8988T (cell line): Measurements from ENCODE around the gene MAP2K4.

ENCODE experiments used
- DNase-seq: peaks from one replicate; pipeline ENCODE4 v3.0.0; 2011

Gene MAP2K4

GRCh38 chr17:12041312-12041711 lies 20.6 kb downstream of the MAP2K4 start:
- DNase-seq = no peak

- DNase-seq = no peak
These were observed 23.0 kb downstream of the MAP2K4 start for GRCh38 chr17:12043702-12044101.

- DNase-seq = no peak
These were observed 26.1 kb downstream of the MAP2K4 start for GRCh38 chr17:12046786-12047185.

GRCh38 chr17:12047681-12048376 lies 27.2 kb downstream of the MAP2K4 start:
- DNase-seq = no peak

GRCh38 chr17:12048843-12049473 lies 28.3 kb downstream of the MAP2K4 start:
- no peak for DNase-seq

- DNase-seq = no peak
These were observed 30.1 kb downstream of the MAP2K4 start for GRCh38 chr17:12050646-12051225.

- no peak for DNase-seq
These were observed 32.9 kb downstream of the MAP2K4 start for GRCh38 chr17:12053552-12053951.

GRCh38 chr17:12055889-12056288 lies 35.2 kb downstream of the MAP2K4 start:
- no peak for DNase-seq

- DNase-seq = no peak
These were observed 36.8 kb downstream of the MAP2K4 start for GRCh38 chr17:12057520-12057919.

GRCh38 chr17:12058535-12058934 lies 37.9 kb downstream of the MAP2K4 start:
- no peak for DNase-seq

- no peak for DNase-seq
These were observed 41.6 kb downstream of the MAP2K4 start for GRCh38 chr17:12062249-12062648.

- no peak for DNase-seq
These were observed 43.7 kb downstream of the MAP2K4 start for GRCh38 chr17:12064395-12064794.

- no peak for DNase-seq
These were observed 46.8 kb downstream of the MAP2K4 start for GRCh38 chr17:12067485-12067884.

GRCh38 chr17:12068946-12069345 lies 48.3 kb downstream of the MAP2K4 start:
- no peak for DNase-seq

GRCh38 chr17:12070561-12070960 lies 49.9 kb downstream of the MAP2K4 start:
- DNase-seq = no peak

- DNase-seq = no peak
These were observed 53.7 kb downstream of the MAP2K4 start for GRCh38 chr17:12074346-12074745.

GRCh38 chr17:12077773-12078172 lies 57.1 kb downstream of the MAP2K4 start:
- DNase-seq = no peak

GRCh38 chr17:12078791-12079190 lies 58.1 kb downstream of the MAP2K4 start:
- no peak for DNase-seq

GRCh38 chr17:12081720-12082119 lies 61.0 kb downstream of the MAP2K4 start:
- DNase-seq = no peak

- no peak for DNase-seq
These were observed 64.6 kb downstream of the MAP2K4 start for GRCh38 chr17:12085076-12085949.

- no peak for DNase-seq
These were observed 67.4 kb downstream of the MAP2K4 start for GRCh38 chr17:12088035-12088434.

GRCh38 chr17:12089809-12090384 lies 69.2 kb downstream of the MAP2K4 start:
- no peak for DNase-seq

GRCh38 chr17:12094336-12094735 lies 73.7 kb downstream of the MAP2K4 start:
- DNase-seq = no peak
